Neural progenitor cell (in vitro differentiated cells): ENCODE data around the gene CDH3.

ENCODE experiments used
- EZH2phosphoT487 ChIP-seq: fragments of 200-600 bp; sonication (generic); IDR thresholded peaks from 2 replicates; pipeline ENCODE4 v1.6.1; 2017; ENCODE audit warnings: antibody characterized with exemption
- TF ChIP-seq, protein P1 (sequence below): fragments of 200-600 bp; sonication (generic); IDR thresholded peaks from 2 replicates; pipeline ENCODE4 v1.5.1; 2017; ENCODE audit warnings: antibody characterized with exemption, mild to moderate bottlenecking

DNA sequence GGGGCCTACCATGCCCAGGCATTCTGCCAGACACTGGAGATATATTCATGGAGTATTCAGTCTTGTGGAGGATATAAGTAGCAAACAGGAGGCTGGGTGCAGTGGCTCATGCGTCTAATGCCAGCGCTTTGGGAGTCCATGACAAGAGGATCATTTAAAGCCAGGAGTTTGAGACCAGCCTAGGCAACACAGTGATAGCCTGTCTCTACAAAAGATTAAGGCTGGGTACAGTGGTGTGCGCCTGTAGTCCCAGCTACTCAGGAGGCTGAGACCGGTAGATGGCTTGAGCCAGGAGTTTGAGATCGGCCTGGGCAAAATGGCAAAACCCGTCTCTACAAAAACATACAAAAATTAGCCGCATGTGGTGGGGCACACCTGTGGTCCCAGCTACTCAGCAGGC lies 37.7 kb upstream of the CDH3 start:
- no peak for TF ChIP-seq EZH2phosphoT487
- TF ChIP-seq, protein P1, sequence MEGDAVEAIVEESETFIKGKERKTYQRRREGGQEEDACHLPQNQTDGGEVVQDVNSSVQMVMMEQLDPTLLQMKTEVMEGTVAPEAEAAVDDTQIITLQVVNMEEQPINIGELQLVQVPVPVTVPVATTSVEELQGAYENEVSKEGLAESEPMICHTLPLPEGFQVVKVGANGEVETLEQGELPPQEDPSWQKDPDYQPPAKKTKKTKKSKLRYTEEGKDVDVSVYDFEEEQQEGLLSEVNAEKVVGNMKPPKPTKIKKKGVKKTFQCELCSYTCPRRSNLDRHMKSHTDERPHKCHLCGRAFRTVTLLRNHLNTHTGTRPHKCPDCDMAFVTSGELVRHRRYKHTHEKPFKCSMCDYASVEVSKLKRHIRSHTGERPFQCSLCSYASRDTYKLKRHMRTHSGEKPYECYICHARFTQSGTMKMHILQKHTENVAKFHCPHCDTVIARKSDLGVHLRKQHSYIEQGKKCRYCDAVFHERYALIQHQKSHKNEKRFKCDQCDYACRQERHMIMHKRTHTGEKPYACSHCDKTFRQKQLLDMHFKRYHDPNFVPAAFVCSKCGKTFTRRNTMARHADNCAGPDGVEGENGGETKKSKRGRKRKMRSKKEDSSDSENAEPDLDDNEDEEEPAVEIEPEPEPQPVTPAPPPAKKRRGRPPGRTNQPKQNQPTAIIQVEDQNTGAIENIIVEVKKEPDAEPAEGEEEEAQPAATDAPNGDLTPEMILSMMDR, result no peak
